Sigmoid colon (tissue), 7 donors: ENCODE measurements around the gene TBL1Y. TPM values are rescaled to one million over a fixed set of nuclear protein-coding genes. Genes with fewer than 3 reads are reported as not detected.

Experiments used
- DNase-seq: peaks from one replicate; pipeline ENCODE4 v3.0.0-alpha.2; 2019
- H3K27ac ChIP-seq, 4 donors: fragments of 200-600 bp; sonication (generic); one replicate each; pipeline ENCODE4 v1.5.1; 2016 to 2019; ENCODE audit warnings: mild to moderate bottlenecking in 1 of 4
- H3K27me3 ChIP-seq, 3 donors: fragments of 200-600 bp; sonication (generic); one replicate each; pipeline ENCODE4 v1.5.1; 2019; ENCODE audit warnings: mild to moderate bottlenecking in 1 of 3
- H3K36me3 ChIP-seq, 4 donors: fragments of 200-600 bp; sonication (generic); one replicate each; pipeline ENCODE4 v1.5.1; 2016 to 2019
- H3K4me1 ChIP-seq, 4 donors: fragments of 200-600 bp; sonication (generic); one replicate each; pipeline ENCODE4 v1.5.1; 2017 to 2019
- H3K4me3 ChIP-seq, 4 donors: fragments of 200-600 bp; sonication (generic); one replicate each; pipeline ENCODE4 v1.5.1; 2017 to 2019; ENCODE audit warnings: mild to moderate bottlenecking in 2 of 4, moderate library complexity in 1 of 4
- H3K9me3 ChIP-seq, 4 donors: fragments of 200-600 bp in 3 of 4; sonication (generic) in 3 of 4; one replicate each; pipeline versions ENCODE4 v1.5.1 to v1.6.1; 2013 to 2019
- EP300 ChIP-seq, 4 donors: sonication (generic); formaldehyde crosslinking; IDR thresholded peaks; one replicate each; pipeline ENCODE4 v1.6.1; 2017; ENCODE audit warnings: antibody characterized with exemption in 4 of 4
- POLR2A ChIP-seq, 2 donors: fragments of 450-650 bp; IDR thresholded peaks; one replicate each; pipeline ENCODE4 v1.6.1; 2016; ENCODE audit warnings: antibody characterized with exemption in 2 of 2, mild to moderate bottlenecking in 2 of 2, moderate library complexity in 2 of 2
- POLR2AphosphoS5 ChIP-seq, 4 donors: sonication (generic); formaldehyde crosslinking; IDR thresholded peaks; one replicate each; pipeline ENCODE4 v1.6.1; 2017; ENCODE audit warnings: antibody characterized with exemption in 4 of 4
- WGBS, 2 donors: extraction: QIAGEN DNeasy Blood & Tissue Kit; methylation state at CpG; one replicate each; pipeline ENCODE4 v1.1.7; 2013; 5-methylcytosine and 5-hydroxymethylcytosine counted together
- intact Hi-C: fragments of 100-400 bp; cut with DNase I; formaldehyde crosslinking; loops from one replicate; pipeline ENCODE4 v1.15.1; 2023
- polyA plus RNA-seq, 3 donors: library from polyadenylated mRNA; stranded (reverse); fragments of 200-250 nt; gene quantifications; one replicate each; pipeline ENCODE4 v1.2.3, GENCODE V29; 2013
- total RNA-seq, 4 donors: library from RNA; depleted of rRNA; stranded (reverse); fragments of >200 nt; gene quantifications; one replicate each; pipeline ENCODE4 v1.1.0, GENCODE V29; 2016
- TF ChIP-seq, protein P1 (sequence below), 4 experiments: fragments of 450-650 bp in 3 of 4; fragments of 200-600 bp in 1 of 4; IDR thresholded peaks; one replicate each; pipeline ENCODE4 v1.5.1; 2016 to 2019; ENCODE audit warnings: antibody characterized with exemption in 4 of 4, mild to moderate bottlenecking in 3 of 4, moderate library complexity in 2 of 4
- donor health status: healthy with polysubstance abuse.
- donor health status: Bipolar disorder and iron deficiency.
- donor health status: healthy.

TBL1Y gene
- total and polyA plus RNA-seq, 7 donors = 0.17 to 0.27 TPM; not detected in 5

DNA sequence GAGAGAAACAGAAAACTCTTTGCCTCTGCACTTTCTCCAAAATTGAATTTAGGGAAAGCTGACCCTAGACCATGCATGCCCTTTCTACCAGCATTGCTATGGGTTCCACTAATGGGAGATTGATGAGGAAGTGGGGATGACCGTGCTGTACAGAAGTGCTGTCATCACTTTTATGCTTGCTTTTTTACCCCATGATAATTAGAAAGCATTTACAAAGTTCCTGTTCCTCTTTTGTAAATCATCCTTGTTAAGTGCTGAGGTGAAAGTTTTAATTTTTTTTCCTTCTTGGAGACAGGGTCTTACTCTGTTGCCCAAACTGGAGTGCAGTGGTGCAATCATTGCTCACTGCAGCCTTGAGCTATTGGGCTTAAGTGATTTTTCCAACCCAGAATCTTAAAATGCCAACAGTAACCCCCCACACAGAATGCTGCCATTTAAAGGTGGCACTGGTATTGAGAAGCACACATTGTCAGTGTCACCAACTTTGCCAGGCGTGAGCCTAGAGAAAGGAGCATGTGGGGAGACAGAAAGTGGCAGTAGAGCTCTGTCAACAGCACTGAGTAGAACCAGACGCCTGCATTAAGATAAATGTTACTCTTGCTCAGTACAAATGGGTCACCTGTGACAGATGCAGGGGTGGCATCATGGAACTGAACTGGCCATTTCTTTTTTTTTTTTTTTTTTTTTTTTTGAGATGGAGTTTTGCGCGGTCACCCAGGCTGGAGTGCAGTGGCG, 79.6 kb downstream of the TBL1Y start:
- Histone ChIP-seq H3K4me1 (no peaks in the 10 kb centered on the region), H3K9me3 (no peaks in the 10 kb centered on the region), H3K27me3 (no peaks in the 10 kb centered on the region), H3K36me3 (no peaks in the 10 kb centered on the region), H3K27ac (no peak overlapping the region), H3K4me3 (no peak overlapping the region)
- intact Hi-C loops = no loop called here
- DNase-seq = no peak
- 81 to 93% methylated on average over 6 of the region's 6 CpGs for WGBS, 2 donors
- TF ChIP-seq, protein P1, sequence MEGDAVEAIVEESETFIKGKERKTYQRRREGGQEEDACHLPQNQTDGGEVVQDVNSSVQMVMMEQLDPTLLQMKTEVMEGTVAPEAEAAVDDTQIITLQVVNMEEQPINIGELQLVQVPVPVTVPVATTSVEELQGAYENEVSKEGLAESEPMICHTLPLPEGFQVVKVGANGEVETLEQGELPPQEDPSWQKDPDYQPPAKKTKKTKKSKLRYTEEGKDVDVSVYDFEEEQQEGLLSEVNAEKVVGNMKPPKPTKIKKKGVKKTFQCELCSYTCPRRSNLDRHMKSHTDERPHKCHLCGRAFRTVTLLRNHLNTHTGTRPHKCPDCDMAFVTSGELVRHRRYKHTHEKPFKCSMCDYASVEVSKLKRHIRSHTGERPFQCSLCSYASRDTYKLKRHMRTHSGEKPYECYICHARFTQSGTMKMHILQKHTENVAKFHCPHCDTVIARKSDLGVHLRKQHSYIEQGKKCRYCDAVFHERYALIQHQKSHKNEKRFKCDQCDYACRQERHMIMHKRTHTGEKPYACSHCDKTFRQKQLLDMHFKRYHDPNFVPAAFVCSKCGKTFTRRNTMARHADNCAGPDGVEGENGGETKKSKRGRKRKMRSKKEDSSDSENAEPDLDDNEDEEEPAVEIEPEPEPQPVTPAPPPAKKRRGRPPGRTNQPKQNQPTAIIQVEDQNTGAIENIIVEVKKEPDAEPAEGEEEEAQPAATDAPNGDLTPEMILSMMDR (IDR thresholded peaks at IDR 0.05) = no peak

DNA sequence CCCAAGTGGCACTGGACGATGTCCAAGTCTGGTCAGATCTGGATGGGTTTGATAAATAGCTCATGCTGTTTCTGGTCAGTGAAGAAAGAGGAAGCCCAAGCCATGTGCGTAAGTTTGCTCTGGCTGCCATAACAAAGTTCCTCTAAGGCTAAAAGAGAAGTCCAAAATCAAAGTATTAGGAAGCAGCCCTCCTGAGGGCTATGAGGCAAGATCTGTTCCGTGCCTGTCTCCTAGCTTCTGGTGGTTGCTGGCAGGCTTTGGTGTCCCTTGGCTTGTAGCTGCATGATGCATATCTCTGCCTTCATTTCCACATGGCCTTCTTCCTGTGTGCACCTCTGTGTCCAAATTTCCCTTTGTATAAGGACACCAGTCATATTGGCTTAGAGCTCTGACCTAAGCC, 81.5 kb downstream of the TBL1Y start:
- Histone ChIP-seq H3K4me1 (no peaks in the 10 kb centered on the region), H3K27me3 (no peaks in the 10 kb centered on the region), H3K4me3 (no peak overlapping the region), H3K36me3 (no peaks in the 10 kb centered on the region), H3K27ac (no peak overlapping the region), H3K9me3 (no peaks in the 10 kb centered on the region)
- 56 to 90% methylated on average over 3 of the region's 3 CpGs for WGBS, 2 donors
- intact Hi-C loops = no loop called here
- TF ChIP-seq POLR2AphosphoS5 (IDR thresholded peaks at IDR 0.05) (no peak), EP300 (IDR thresholded peaks at IDR 0.05) (no peak), POLR2A (IDR thresholded peaks at IDR 0.05) (no peak)
- TF ChIP-seq, protein P1 (IDR thresholded peaks at IDR 0.05) = no peak
- no peak for DNase-seq

DNA sequence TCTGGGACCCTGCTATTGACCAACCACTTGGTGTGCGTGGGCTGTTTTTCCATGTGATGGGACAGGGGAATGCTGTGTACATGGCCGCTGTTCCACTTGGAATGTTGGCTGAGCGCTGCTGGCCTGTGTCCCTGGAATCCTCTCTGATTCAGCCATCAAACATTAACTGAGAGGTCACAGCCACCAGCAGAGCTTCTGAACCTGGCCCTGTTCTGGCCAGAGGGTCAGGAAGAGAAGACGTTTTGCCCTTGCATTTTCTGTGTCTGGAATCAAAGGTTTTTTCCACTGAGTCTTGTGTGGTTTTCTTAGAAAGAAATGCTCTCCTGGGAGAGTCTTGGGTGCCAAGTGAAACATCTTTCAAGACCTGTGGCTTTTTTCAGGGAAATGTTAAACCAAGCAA, 85.5 kb downstream of the TBL1Y start:
- no peak overlapping the region for H3K27ac ChIP-seq
- 67 to 77% methylated on average over 4 of the region's 4 CpGs for WGBS, 2 donors

DNA sequence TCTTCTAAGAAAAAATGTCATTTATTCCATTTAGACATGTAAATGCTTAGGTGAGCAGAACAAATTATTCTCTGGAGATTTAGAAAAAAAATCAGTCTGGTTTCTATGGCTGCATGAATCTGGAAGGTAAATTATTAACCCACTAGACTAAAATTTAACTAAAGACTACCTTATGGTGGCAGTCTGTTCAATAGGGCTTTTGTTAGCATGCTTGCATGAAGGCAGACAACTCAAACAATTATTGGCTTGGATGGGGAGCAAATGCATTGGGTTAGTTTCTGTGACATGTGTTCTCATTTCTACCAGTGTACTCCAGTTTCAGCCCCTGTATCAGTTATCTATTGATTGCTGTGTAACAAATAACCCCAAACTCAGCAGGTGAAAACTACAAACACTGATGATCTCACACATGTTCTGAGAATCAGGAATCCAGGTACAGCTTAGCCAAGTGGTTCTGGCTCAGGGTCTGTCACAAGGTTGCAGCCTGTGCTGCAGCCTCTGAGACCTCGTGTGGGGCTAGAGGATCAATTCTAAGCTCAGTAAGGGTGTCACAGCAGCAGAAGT, 87.1 kb downstream of the TBL1Y start:
- Histone ChIP-seq H3K9me3 (no peaks in the 10 kb centered on the region), H3K4me3 (no peak overlapping the region), H3K36me3 (no peaks in the 10 kb centered on the region), H3K27me3 (no peaks in the 10 kb centered on the region), H3K27ac (no peak overlapping the region), H3K4me1 (no peaks in the 10 kb centered on the region)
- DNase-seq = no peak
- WGBS, 2 donors = 73 to 75% methylated on average over 1 of the region's 1 CpG
- TF ChIP-seq, protein P1 (IDR thresholded peaks at IDR 0.05) = no peak
- intact Hi-C loops = no loop called here

More for the DNA sequence above, 85.5 kb downstream of the TBL1Y start:
- Histone ChIP-seq H3K4me3 (no peak overlapping the region), H3K4me1 (no peaks in the 10 kb centered on the region), H3K36me3 (no peaks in the 10 kb centered on the region), H3K27me3 (no peaks in the 10 kb centered on the region), H3K9me3 (no peaks in the 10 kb centered on the region)
- TF ChIP-seq POLR2AphosphoS5 (IDR thresholded peaks at IDR 0.05) (no peak), POLR2A (IDR thresholded peaks at IDR 0.05) (no peak), EP300 (IDR thresholded peaks at IDR 0.05) (no peak)
- TF ChIP-seq, protein P1 (IDR thresholded peaks at IDR 0.05) = no peak
- DNase-seq = no peak
- intact Hi-C loops = no loop called here

DNA sequence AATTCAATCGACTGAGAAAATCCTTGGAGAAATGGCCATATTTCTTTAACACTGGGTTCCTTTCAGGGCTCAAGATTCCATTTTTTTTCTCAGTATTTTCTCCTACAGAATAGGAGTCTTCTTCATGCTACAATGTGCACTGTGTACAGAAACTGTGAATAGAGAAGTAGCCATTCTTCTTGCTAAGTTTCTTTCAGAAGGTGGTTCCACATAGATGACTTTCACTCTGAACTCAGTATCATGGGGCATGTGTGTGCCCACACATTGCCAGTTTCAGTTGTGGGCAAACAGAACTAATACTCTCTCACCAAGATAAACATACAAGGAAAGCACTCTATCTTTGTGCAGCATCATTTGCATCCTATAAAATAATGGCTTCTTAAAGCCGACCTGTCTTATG, 89.4 kb downstream of the TBL1Y start:
- H3K27ac ChIP-seq = no peak overlapping the region
- H3K4me3 ChIP-seq = no peak overlapping the region
- no peaks in the 10 kb centered on the region for H3K4me1 ChIP-seq
- no peaks in the 10 kb centered on the region for H3K9me3 ChIP-seq
- TF ChIP-seq POLR2AphosphoS5 (IDR thresholded peaks at IDR 0.05) (no peak), POLR2A (IDR thresholded peaks at IDR 0.05) (no peak), EP300 (IDR thresholded peaks at IDR 0.05) (no peak)
- TF ChIP-seq, protein P1 (IDR thresholded peaks at IDR 0.05) = no peak
- no peaks in the 10 kb centered on the region for H3K36me3 ChIP-seq
- intact Hi-C loops = no loop called here
- H3K27me3 ChIP-seq = no peaks in the 10 kb centered on the region
- 85 to 86% methylated on average over 2 of the region's 2 CpGs for WGBS, 2 donors
- DNase-seq = no peak
